Heart left ventricle (tissue), 16 donors: ENCODE measurements around the gene MTRFR. TPM values are rescaled to one million over a fixed set of nuclear protein-coding genes. Genes with fewer than 3 reads are reported as not detected.

ENCODE experiments used
- ATAC-seq, 4 donors: fragments of 200-7000 bp; cut with Tn5 transposase; one replicate each; pipeline ENCODE4 v1.9.1; 2020 to 2022; ENCODE audit warnings: moderate library complexity in 4 of 4, mild to moderate bottlenecking in 3 of 4, moderate number of reproducible peaks in 1 of 4
- DNase-seq, 5 donors: peaks; one replicate each; pipeline ENCODE4 v3.0.0-alpha.2; 2020
- H3K27ac ChIP-seq, 12 donors: fragments of 200-600 bp; sonication (generic) in 4 of 12; one replicate each; pipeline versions ENCODE4 v1.5.0 to v1.8.0; 2016 to 2022; ENCODE audit warnings: mild to moderate bottlenecking in 2 of 12
- H3K27me3 ChIP-seq, 9 donors: fragments of 200-600 bp; sonication (generic) in 2 of 9; one replicate each; pipeline versions ENCODE4 v1.5.1 to v1.8.0; 2016 to 2022; ENCODE audit warnings: mild to moderate bottlenecking in 3 of 9
- H3K36me3 ChIP-seq, 9 donors: fragments of 200-600 bp; sonication (generic) in 2 of 9; one replicate each; pipeline versions ENCODE4 v1.5.0 to v1.8.0; 2018 to 2022; ENCODE audit warnings: mild to moderate bottlenecking in 2 of 9
- H3K4me1 ChIP-seq, 12 donors: fragments of 200-600 bp; sonication (generic) in 4 of 12; one replicate each; pipeline versions ENCODE4 v1.5.0 to v1.8.0; 2016 to 2022; ENCODE audit warnings: mild to moderate bottlenecking in 3 of 12
- H3K4me3 ChIP-seq, 12 donors: fragments of 200-600 bp; sonication (generic) in 4 of 12; one replicate each; pipeline versions ENCODE4 v1.5.0 to v1.8.0; 2017 to 2022; ENCODE audit warnings: mild to moderate bottlenecking in 9 of 12, moderate library complexity in 4 of 12
- H3K9me3 ChIP-seq, 12 donors: fragments of 200-600 bp; sonication (generic) in 4 of 12; one replicate each; pipeline versions ENCODE4 v1.5.0 to v1.8.0; 2016 to 2022; ENCODE audit warnings: mild to moderate bottlenecking in 1 of 12
- CTCF ChIP-seq, 12 donors: fragments of 200-600 bp; sonication (generic) in 4 of 12; IDR thresholded peaks; one replicate each; pipeline versions ENCODE4 v1.5.0 to v1.8.0; 2018 to 2022; ENCODE audit warnings: antibody characterized with exemption in 12 of 12, mild to moderate bottlenecking in 5 of 12
- POLR2A ChIP-seq, 2 donors: fragments of 450-650 bp; IDR thresholded peaks; one replicate each; pipeline ENCODE4 v1.6.1; 2017; ENCODE audit warnings: antibody characterized with exemption in 2 of 2, mild to moderate bottlenecking in 2 of 2, moderate library complexity in 2 of 2
- WGBS, 4 donors: extraction: QIAGEN DNeasy Blood & Tissue Kit in 2 of 4; methylation state at CpG; one replicate each; pipeline versions ENCODE4 v1.1.5 to v1.1.7; 2013 to 2018; 5-methylcytosine and 5-hydroxymethylcytosine counted together
- intact Hi-C, 10 donors: fragments of 100-400 bp; cut with DNase I; formaldehyde crosslinking; loops; one replicate each; pipeline versions ENCODE4 v1.11.1 to v1.14.2; 2022
- polyA plus RNA-seq, 2 donors: library from polyadenylated mRNA; stranded (reverse); fragments of 200-250 nt; gene quantifications; one replicate each; pipeline ENCODE4 v1.2.3, GENCODE V29; 2013
- total RNA-seq, 9 donors: library from RNA; depleted of rRNA in 2 of 9; stranded (reverse); fragments of >200 nt in 2 of 9; fragmentation: NEBNext Ultra II Directional in 3 of 9; extraction: Animal tissue kit (Norgen Biotek cat#: 25700) in 3 of 9; gene quantifications; one replicate each; pipeline versions ENCODE4 v1.1.0 to v1.2.4, GENCODE V29; 2016 to 2023
- donor health status: ischemic (EF 13 %, LVEDD 7.1; RV severe dilation, severe dysfunction).
- donor health status: healthy with polysubstance abuse.
- donor health status: DM: no; HTN: yes; CAD: no.
- donor health status: DM: no; HTN: no; CAD: no.
- donor health status: ischemic (EF 25% LVEDD 6.9; RV normal size, moderate dysfunction).
- donor health status: ischemic (EF 25% LVEDD 5.7; RV mildly dilated, moderate dysfunction).
- donor health status: healthy.
- donor health status: DM: yes; HTN: yes; CAD: no.
- donor health status: ischemic (EF 35%, LVEDD 5.7; RV mildly dilated, moderate dysfunction).
- donor health status: nonischemic (EF 11% LVEDD 7.7; RV severe dilation, severe dysfunction).
- donor health status: DM: yes; HTN: yes; CAD: no.
- donor health status: PGD.
- donor health status: ischemic (EF 29% LVEDD 5.4; RV normal size, mild dysfunction).
- donor health status: nonischemic (EF 23%, LVEDD 6.1; RV moderate dilation, normal function).

Gene MTRFR
- total and polyA plus RNA-seq, 11 donors = 7.9 to 16.0 (median 11.8) TPM

GRCh38 chr12:123282111-123282510 lies 48.9 kb downstream of the MTRFR start:
- H3K9me3 ChIP-seq = no peaks in the 10 kb centered on the region
- no peaks in the 10 kb centered on the region for H3K27me3 ChIP-seq
- TF ChIP-seq CTCF (IDR thresholded peaks at IDR 0.05) (no peak), POLR2A (IDR thresholded peaks at IDR 0.05) (no peak)
- H3K27ac ChIP-seq = no peak overlapping the region
- intact Hi-C loops = no loop called here
- 91 to 92% (median 91%) methylated on average over 10 of the region's 10 CpGs for WGBS, 4 donors
- no peak for ATAC-seq
- H3K4me1 ChIP-seq = peaks cover 0 to 7% (median 0%) of the 10 kb centered on the region in 12 donors
- H3K36me3 ChIP-seq = no peaks in the 10 kb centered on the region
- H3K4me3 ChIP-seq = no peak overlapping the region
- DNase-seq = no peak

- DNase-seq = no peak
- intact Hi-C loops = no loop called here
These were observed 50.2 kb downstream of the MTRFR start for GRCh38 chr12:123283461-123283860.

GRCh38 chr12:123284669-123285068 lies 51.4 kb downstream of the MTRFR start:
- no peak for TF ChIP-seq CTCF (IDR thresholded peaks at IDR 0.05)
- TF ChIP-seq POLR2A (IDR thresholded peaks at IDR 0.05) = no peak

More at GRCh38 chr12:123283461-123283860, 50.2 kb downstream of the MTRFR start:
- Histone ChIP-seq H3K4me1 (no peaks in the 10 kb centered on the region), H3K36me3 (peaks cover 0 to 7% (median 0%) of the 10 kb centered on the region in 9 donors), H3K27ac (no peak overlapping the region), H3K4me3 (no peak overlapping the region), H3K27me3 (no peaks in the 10 kb centered on the region), H3K9me3 (no peaks in the 10 kb centered on the region)
- no peak for TF ChIP-seq CTCF (IDR thresholded peaks at IDR 0.05)
- TF ChIP-seq POLR2A (IDR thresholded peaks at IDR 0.05) = no peak
- no peak for ATAC-seq
- 94 to 97% (median 96%) methylated on average over 8 of the region's 8 CpGs for WGBS, 4 donors

GRCh38 chr12:123286652-123287373 lies 53.6 kb downstream of the MTRFR start:
- intact Hi-C loops = no loop called here

More at GRCh38 chr12:123284669-123285068, 51.4 kb downstream of the MTRFR start:
- H3K4me3 ChIP-seq = no peak overlapping the region
- WGBS, 4 donors = 96 to 99% (median 98%) methylated on average over 4 of the region's 4 CpGs
- intact Hi-C loops = no loop called here
- no peak overlapping the region for H3K27ac ChIP-seq
- ATAC-seq (no peak), DNase-seq (no peak)
- no peaks in the 10 kb centered on the region for H3K9me3 ChIP-seq
- peaks cover 0 to 17% (median 7%) of the 10 kb centered on the region in 9 donors for H3K36me3 ChIP-seq
- no peaks in the 10 kb centered on the region for H3K27me3 ChIP-seq
- no peaks in the 10 kb centered on the region for H3K4me1 ChIP-seq

More at GRCh38 chr12:123286652-123287373, 53.6 kb downstream of the MTRFR start:
- no peaks in the 10 kb centered on the region for H3K27me3 ChIP-seq
- H3K4me3 ChIP-seq = no peak overlapping the region
- no peaks in the 10 kb centered on the region for H3K4me1 ChIP-seq
- TF ChIP-seq POLR2A (IDR thresholded peaks at IDR 0.05) (no peak), CTCF (IDR thresholded peaks at IDR 0.05) (no peak)
- WGBS, 4 donors = 74 to 83% (median 78%) methylated on average over 9 of the region's 9 CpGs
- peaks cover 0 to 34% (median 23%) of the 10 kb centered on the region in 9 donors for H3K36me3 ChIP-seq
- no peaks in the 10 kb centered on the region for H3K9me3 ChIP-seq
- ATAC-seq = no peak
- H3K27ac ChIP-seq = no peak overlapping the region
- no peak for DNase-seq
